GM19351 (cell line): ENCODE measurements around the gene DTD2.

Experiments
- ATAC-seq: cut with Tn5 transposase; IDR thresholded peaks from one replicate; pipeline ENCODE4 v1.9.1; 2021; ENCODE audit warnings: mild to moderate bottlenecking, moderate library complexity; ENCODE audit not compliant: unreplicated experiment

DTD2 gene

GRCh38 chr14:31408421-31408820 is 48.9 kb downstream of the DTD2 start:
- no peak for ATAC-seq

DNA sequence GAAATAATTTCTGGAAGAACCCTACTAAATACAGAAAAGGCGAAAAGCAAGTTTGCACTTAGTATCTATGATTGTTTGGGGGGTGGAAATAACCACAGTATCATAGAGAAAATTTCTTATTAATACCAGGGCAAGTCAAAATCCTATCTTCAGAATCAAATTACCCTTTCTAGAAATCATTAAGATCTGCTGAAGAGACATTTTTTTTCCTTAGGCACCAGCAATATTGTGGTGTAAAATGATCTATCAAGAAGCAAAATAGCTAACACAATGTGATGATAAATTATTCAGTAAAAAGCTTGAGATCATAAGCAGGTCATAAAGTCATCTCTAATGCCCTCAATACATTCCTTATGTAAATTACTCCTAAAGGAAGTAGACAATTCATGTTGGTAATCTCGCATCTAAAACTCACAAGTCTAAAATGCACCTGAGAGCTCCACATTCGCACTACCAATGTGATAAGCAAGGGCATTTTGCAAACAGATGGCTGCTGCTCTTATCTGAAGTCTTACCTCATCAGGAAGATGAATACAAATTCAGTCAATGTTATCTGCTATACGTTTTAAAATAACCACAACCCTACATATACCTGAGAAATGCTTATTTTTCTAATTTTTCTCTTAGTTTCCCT is 51.6 kb downstream of the DTD2 start:
- ATAC-seq, result no peak

DNA sequence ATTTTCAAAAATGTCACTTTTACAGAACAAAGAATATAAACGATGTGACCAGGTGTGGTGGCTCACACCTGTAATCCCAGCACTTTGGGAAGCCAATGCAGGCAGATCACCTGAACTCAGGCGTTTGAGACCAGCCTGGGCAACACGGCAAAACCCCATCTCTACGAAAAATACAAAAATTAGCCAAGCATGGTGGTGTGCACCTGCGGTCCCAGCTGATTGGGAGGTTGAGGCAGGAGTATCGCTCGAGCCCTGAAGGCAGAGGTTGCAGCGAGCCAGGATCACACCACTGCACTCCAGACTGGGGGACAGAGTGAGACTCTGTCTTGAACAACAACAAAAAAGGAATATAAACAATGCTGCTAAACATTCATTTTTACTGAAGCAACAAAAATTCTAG is 52.2 kb downstream of the DTD2 start:
- no peak for ATAC-seq

- ATAC-seq, result no peak
Observed at GRCh38 chr14:31403707-31404106, 53.6 kb downstream of the DTD2 start.

DNA sequence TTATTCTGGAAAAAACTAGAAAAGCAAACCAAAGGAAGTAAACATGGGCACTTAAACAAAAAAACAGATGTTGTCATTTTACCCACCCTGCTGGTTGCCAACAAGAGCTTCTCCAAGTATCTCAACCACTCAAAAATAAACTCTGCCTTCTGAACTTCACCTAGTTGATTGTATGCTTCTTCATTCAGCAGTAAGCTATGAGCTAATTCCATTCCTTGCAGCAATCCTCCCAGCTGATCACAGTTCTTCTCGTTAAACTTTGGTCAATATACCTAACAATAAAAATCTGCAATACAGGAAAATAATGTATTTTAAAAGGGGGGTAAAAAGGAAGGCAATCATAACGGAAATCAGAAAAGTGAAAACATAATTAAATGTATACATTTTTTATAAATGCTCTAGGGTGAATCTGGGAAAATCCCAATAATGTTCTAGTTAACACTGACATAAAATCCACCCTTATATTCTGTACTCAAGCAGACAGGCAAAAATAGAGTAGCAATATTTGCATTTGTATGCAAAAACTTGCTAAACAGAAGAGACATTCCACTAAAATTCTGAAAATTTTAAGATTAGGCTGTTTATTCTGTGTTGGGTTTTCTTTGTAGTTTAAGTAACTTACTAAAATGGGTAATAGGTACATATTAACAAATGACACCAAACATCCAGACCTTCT is 54.4 kb downstream of the DTD2 start:
- ATAC-seq, result no peak

DNA sequence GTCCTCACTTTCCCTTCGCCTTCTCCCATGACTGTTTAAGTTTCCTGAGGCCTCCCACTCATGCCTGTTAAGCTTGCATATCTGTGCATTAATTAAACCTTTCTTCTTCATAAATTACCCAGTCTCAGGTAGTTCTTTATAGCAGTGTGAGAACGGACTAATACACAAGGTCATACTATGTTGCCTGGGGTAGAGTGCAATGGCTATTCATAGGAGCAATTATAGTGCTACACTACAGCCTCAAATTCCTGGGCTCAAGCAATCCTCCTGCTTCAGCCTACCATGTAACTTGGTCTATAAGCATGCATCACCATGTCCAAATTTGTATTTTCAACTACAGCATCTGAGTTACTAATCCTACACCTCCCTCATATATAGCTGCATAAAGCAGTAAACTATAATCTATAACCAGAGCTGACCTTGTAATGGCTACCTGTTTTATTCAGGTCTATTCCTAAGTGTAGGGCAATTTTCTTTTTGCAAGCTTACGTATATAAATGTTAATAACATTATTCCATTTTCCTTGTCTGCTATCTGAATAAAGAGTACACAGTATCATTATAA is 55.9 kb downstream of the DTD2 start:
- no peak for ATAC-seq

- ATAC-seq, result peak; percentile 69
Observed at GRCh38 chr14:31400031-31400638, 57.2 kb downstream of the DTD2 start.
